ENCODE results near the gene ANAPC1.

ANAPC1 gene

GRCh38 chr2:111883661-111884591, at the start of gene ANAPC1:
Gene ANAPC1, minus strand, starts transcription at chr2:111884193. Its CDS starts 3,368 bp downstream, at chr2:111880825.
- H3K27ac ChIP-seq = peak within 1 kb of the TSS; percentile 89
- no peak for TF ChIP-seq CTCF (conservative IDR thresholded peaks at IDR 0.05)

GRCh38 chr2:111932841-111933291, 48.9 kb upstream of the ANAPC1 start:
- TF ChIP-seq CTCF (conservative IDR thresholded peaks at IDR 0.05) = no peak
- H3K27ac ChIP-seq = no peak overlapping the region

- TF ChIP-seq CTCF (conservative IDR thresholded peaks at IDR 0.05) = no peak
- no peak overlapping the region for H3K27ac ChIP-seq
These were observed 46.9 kb upstream of the ANAPC1 start for GRCh38 chr2:111930875-111931274.

- no peak overlapping the region for H3K27ac ChIP-seq
- TF ChIP-seq CTCF (conservative IDR thresholded peaks at IDR 0.05) = no peak
These were observed 46.4 kb upstream of the ANAPC1 start for GRCh38 chr2:111930409-111930808.

GRCh38 chr2:111927723-111928122, 43.7 kb upstream of the ANAPC1 start:
- H3K27ac ChIP-seq = peak overlapping the region; percentile 19; the same call in 1 of the 2 replicates
- no peak for TF ChIP-seq CTCF (conservative IDR thresholded peaks at IDR 0.05)

- no peak for TF ChIP-seq CTCF (conservative IDR thresholded peaks at IDR 0.05)
- H3K27ac ChIP-seq = no peak overlapping the region
These were observed 40.7 kb upstream of the ANAPC1 start for GRCh38 chr2:111924617-111925107.

GRCh38 chr2:111923276-111923804, 39.3 kb upstream of the ANAPC1 start:
- TF ChIP-seq CTCF (conservative IDR thresholded peaks at IDR 0.05) = no peak
- H3K27ac ChIP-seq = no peak overlapping the region

All from VCaP (cell line).